HS-27A (cell line): ENCODE measurements around the gene EXOC6B.
A peak's percentile ranks its signal among the peaks of the same experiment; 100 is the strongest.
"Not testable (repeated sequence)": the region's sequence is repeated elsewhere in the genome, so short reads cannot be mapped to it uniquely, and the experiment has no call there.

Experiments used
- DNase-seq: peaks from one replicate; pipeline ENCODE4 v3.0.0-alpha.2; 2012; ENCODE audit warnings: low read depth, missing footprints

EXOC6B gene

GRCh38 chr2:72543497-72544216 lies 282.2 kb downstream of the EXOC6B start:
- no peak for DNase-seq

- DNase-seq = peak; percentile 2
Observed at GRCh38 chr2:72539071-72539552, 286.7 kb downstream of the EXOC6B start.

- no peak for DNase-seq
Observed at GRCh38 chr2:72538486-72538885, 287.3 kb downstream of the EXOC6B start.

GRCh38 chr2:72535586-72535985 lies 290.2 kb downstream of the EXOC6B start:
- not testable (repeated sequence) for DNase-seq

GRCh38 chr2:72533765-72534164 lies 292.1 kb downstream of the EXOC6B start:
- no peak for DNase-seq

- no peak for DNase-seq
Observed at GRCh38 chr2:72527424-72527823, 298.4 kb downstream of the EXOC6B start.

GRCh38 chr2:72526623-72527022 lies 299.2 kb downstream of the EXOC6B start:
- no peak for DNase-seq

- DNase-seq = no peak
Observed at GRCh38 chr2:72524071-72524470, 301.8 kb downstream of the EXOC6B start.

GRCh38 chr2:72515696-72516095 lies 310.1 kb downstream of the EXOC6B start:
- no peak for DNase-seq

- no peak for DNase-seq
Observed at GRCh38 chr2:72513011-72513410, 312.8 kb downstream of the EXOC6B start.

GRCh38 chr2:72512376-72512775 lies 313.5 kb downstream of the EXOC6B start:
- DNase-seq = no peak

GRCh38 chr2:72511906-72512305 lies 313.9 kb downstream of the EXOC6B start:
- DNase-seq = no peak

GRCh38 chr2:72497763-72498162 lies 328.1 kb downstream of the EXOC6B start:
- no peak for DNase-seq

- no peak for DNase-seq
Observed at GRCh38 chr2:72496479-72496878, 329.4 kb downstream of the EXOC6B start.

- no peak for DNase-seq
Observed at GRCh38 chr2:72494392-72494791, 331.4 kb downstream of the EXOC6B start.

- not testable (repeated sequence) for DNase-seq
Observed at GRCh38 chr2:72484622-72485021, 341.2 kb downstream of the EXOC6B start.

GRCh38 chr2:72483346-72483745 lies 342.5 kb downstream of the EXOC6B start:
- DNase-seq = no peak

GRCh38 chr2:72475246-72475645 lies 350.6 kb downstream of the EXOC6B start:
- DNase-seq = no peak

- DNase-seq = no peak
Observed at GRCh38 chr2:72457801-72458516, 367.9 kb downstream of the EXOC6B start.

- DNase-seq = no peak
Observed at GRCh38 chr2:72454189-72454588, 371.6 kb downstream of the EXOC6B start.

GRCh38 chr2:72442270-72442669 lies 383.6 kb downstream of the EXOC6B start:
- no peak for DNase-seq

GRCh38 chr2:72439892-72440291 lies 385.9 kb downstream of the EXOC6B start:
- no peak for DNase-seq

GRCh38 chr2:72438364-72438763 lies 387.5 kb downstream of the EXOC6B start:
- no peak for DNase-seq
